HCT116 (cell line): ENCODE measurements around the gene RPH3AL. TPM values are rescaled to one million over a fixed set of nuclear protein-coding genes. Genes with fewer than 3 reads are reported as not detected.

ENCODE experiments used
- ATAC-seq: fragments of 200-7000 bp; cut with Tn5 transposase; 2 replicates; pipeline ENCODE4 v1.9.1; 2020; ENCODE audit warnings: mild to moderate bottlenecking, moderate library complexity
- BruUV-seq: library from RNA; stranded (reverse); fragments of 400-500 nt; replicated peaks from 2 replicates; lab custom pipeline; 2021; lab: Mats Ljungman, UMichigan
- CTCF ChIA-PET: fragments of 300-600 bp; sonication (Branson Sonifier 250); formaldehyde crosslinking; loops from one replicate; lab custom pipeline; 2021; ENCODE audit warnings: antibody characterized with exemption; lab: Charles Lee
- POLR2A ChIA-PET: fragments of 300-600, 350-600 bp; sonication (Branson Sonifier 250); formaldehyde crosslinking; loops from one replicate; lab custom pipeline; 2021; ENCODE audit warnings: antibody characterized with exemption; lab: Charles Lee
- RAD21 ChIA-PET, 2 experiments: fragments of 300-600 bp; sonication (Branson Sonifier 250); formaldehyde crosslinking; loops; one replicate each; lab custom pipeline; 2023; ENCODE audit warnings: low total read pairs in 2 of 2; ENCODE audit not compliant: uncharacterized antibody in 2 of 2, unreplicated experiment in 2 of 2, low non-redundant PET in 1 of 2; lab: Charles Lee
- DNase-seq: peaks from one replicate; pipeline ENCODE4 v3.0.0-alpha.2; 2010; ENCODE audit warnings: low read depth, low spot score
- H2AFZ ChIP-seq: fragments of 200-600 bp; shearing (Covaris generic), sonication (generic); 2 replicates; pipeline ENCODE4 v1.6.1; 2017; ENCODE audit warnings: low read depth, mixed run types, mixed read lengths, antibody characterized with exemption, low read length; ENCODE audit not compliant: poor library complexity, severe bottlenecking
- H3K27ac ChIP-seq: 2 replicates; pipeline ENCODE4 v1.5.1; 2012; ENCODE audit warnings: low read depth, low read length
- H3K27me3 ChIP-seq: fragments of 200-600 bp; sonication (generic); 2 replicates; pipeline ENCODE4 v1.6.1; 2016; ENCODE audit warnings: mixed run types, low read length, mixed read lengths; ENCODE audit not compliant: insufficient read depth
- H3K36me3 ChIP-seq, 2 experiments: fragments of 200-500 bp in 1 of 2; fragments of 200-600 bp in 1 of 2; sonication (Bioruptor generic) in 1 of 2; sonication (generic) in 1 of 2; 2 replicates each; pipeline versions ENCODE4 v1.5.1 to v1.6.1; 2014 to 2016; ENCODE audit warnings: low read length in 2 of 2, inconsistent platforms in 1 of 2, mixed read lengths in 1 of 2, mixed run types in 1 of 2; ENCODE audit not compliant: insufficient read depth in 2 of 2, control insufficient read depth in 1 of 2
- H3K4me1 ChIP-seq, 2 experiments: fragments of 200-600 bp in 1 of 2; sonication (generic) in 1 of 2; 2 replicates each; pipeline versions ENCODE4 v1.5.1 to v1.6.1; 2012 to 2017; ENCODE audit warnings: low read length in 2 of 2, inconsistent platforms in 1 of 2, mild to moderate bottlenecking in 1 of 2, mixed read lengths in 1 of 2, mixed run types in 1 of 2, moderate library complexity in 1 of 2; ENCODE audit not compliant: insufficient read depth in 2 of 2, control insufficient read depth in 1 of 2
- H3K4me2 ChIP-seq: fragments of 200-600 bp; sonication (generic); 2 replicates; pipeline ENCODE4 v1.6.1; 2017; ENCODE audit warnings: mixed run types, low read length, mixed read lengths
- H3K4me3 ChIP-seq, 2 experiments: fragments of 200-600 bp in 1 of 2; sonication (generic) in 1 of 2; replicated peaks in 1 of 2; 2 replicates each; pipeline ENCODE4 v1.5.1; 2011 to 2016; ENCODE audit warnings: low read length in 2 of 2, control low read depth in 1 of 2, low read depth in 1 of 2, mild to moderate bottlenecking in 1 of 2, mixed read lengths in 1 of 2, mixed run types in 1 of 2
- H3K79me2 ChIP-seq: fragments of 200-600 bp; sonication (generic); 2 replicates; pipeline ENCODE4 v1.6.1; 2017; ENCODE audit warnings: mild to moderate bottlenecking, mixed run types, low read length, moderate library complexity, mixed read lengths; ENCODE audit not compliant: insufficient read depth
- H3K9ac ChIP-seq: fragments of 200-600 bp; sonication (generic); 2 replicates; pipeline ENCODE4 v1.6.1; 2016; ENCODE audit warnings: low read length, mixed read lengths
- H3K9me2 ChIP-seq: fragments of 200-600 bp; sonication (generic), shearing (Covaris generic); 2 replicates; pipeline ENCODE4 v1.6.1; 2017; ENCODE audit warnings: mixed run types, mild to moderate bottlenecking, moderate library complexity; ENCODE audit not compliant: insufficient read depth
- H3K9me3 ChIP-seq, 2 experiments: fragments of 200-500 bp in 1 of 2; fragments of 200-600 bp in 1 of 2; sonication (Bioruptor generic) in 1 of 2; sonication (generic) in 1 of 2; 2 replicates each; pipeline ENCODE4 v1.6.1; 2014 to 2017; ENCODE audit warnings: low read length in 2 of 2, mixed read lengths in 2 of 2, inconsistent platforms in 1 of 2, low read depth in 1 of 2, mild to moderate bottlenecking in 1 of 2, mixed run types in 1 of 2, moderate library complexity in 1 of 2; ENCODE audit not compliant: control insufficient read depth in 1 of 2, insufficient read depth in 1 of 2
- H4K20me1 ChIP-seq: fragments of 200-600 bp; sonication (generic), shearing (Covaris generic); 2 replicates; pipeline ENCODE4 v1.6.1; 2017; ENCODE audit warnings: mixed run types, mild to moderate bottlenecking, moderate library complexity; ENCODE audit not compliant: insufficient read depth
- CBX3 ChIP-seq: IDR thresholded peaks from 2 replicates; pipeline ENCODE4 v1.6.1; 2012; ENCODE audit warnings: low read depth
- CTCF ChIP-seq, 3 experiments: fragments of 200-600 bp in 1 of 3; sonication (generic) in 1 of 3; IDR thresholded peaks in 2 of 3; conservative IDR thresholded peaks in 1 of 3; 2 replicates each; pipeline ENCODE4 v1.5.1; 2012 to 2017; ENCODE audit warnings: low read depth in 2 of 3, low read length in 2 of 3, antibody characterized with exemption in 1 of 3, borderline replicate concordance in 1 of 3, control low read depth in 1 of 3, mild to moderate bottlenecking in 1 of 3, mixed read lengths in 1 of 3, mixed run types in 1 of 3, moderate library complexity in 1 of 3; ENCODE audit not compliant: insufficient read depth in 1 of 3
- EGR1 ChIP-seq: IDR thresholded peaks from 2 replicates; pipeline ENCODE4 v1.6.1; 2012; ENCODE audit warnings: low read depth
- EZH2phosphoT487 ChIP-seq: fragments of 200-600 bp; IDR thresholded peaks from 2 replicates; pipeline ENCODE4 v1.6.1; 2018; ENCODE audit warnings: antibody characterized with exemption, borderline replicate concordance
- POLR2A ChIP-seq: IDR thresholded peaks from 2 replicates; pipeline ENCODE4 v1.7.0; 2011; ENCODE audit warnings: borderline replicate concordance; ENCODE audit not compliant: insufficient read depth, insufficient read length; ENCODE audit errors: extremely low read depth
- REST ChIP-seq: IDR thresholded peaks from 2 replicates; pipeline ENCODE4 v1.6.1; 2012; ENCODE audit warnings: low read depth
- SIN3A ChIP-seq: IDR thresholded peaks from 2 replicates; pipeline ENCODE4 v1.6.1; 2012; ENCODE audit warnings: low read depth
- TCF7L2 ChIP-seq: IDR thresholded peaks from 2 replicates; pipeline ENCODE4 v1.7.0; 2011; ENCODE audit warnings: borderline replicate concordance, inconsistent platforms; ENCODE audit not compliant: insufficient read depth, insufficient read length; ENCODE audit errors: extremely low read depth
- YY1 ChIP-seq: IDR thresholded peaks from 2 replicates; pipeline ENCODE4 v1.6.1; 2011; ENCODE audit warnings: low read length, low read depth, moderate library complexity, mild to moderate bottlenecking; ENCODE audit not compliant: insufficient replicate concordance; ENCODE audit errors: extremely low read depth
- ZNF274 ChIP-seq: fragments of 200-500 bp; sonication (Bioruptor generic); IDR thresholded peaks from 2 replicates; pipeline ENCODE4 v1.6.1; 2014; ENCODE audit warnings: mild to moderate bottlenecking, low read depth, low read length, inconsistent platforms
- intact Hi-C: fragments of 100-400 bp; cut with micrococcal nuclease; formaldehyde crosslinking; loops from 2 replicates; pipeline ENCODE4 v1.10.0; 2022
- total RNA-seq: library from RNA; stranded (reverse); gene quantifications from one replicate; pipeline ENCODE4 v1.2.1, GENCODE V29; 2021; ENCODE audit not compliant: unreplicated experiment

RPH3AL gene
- total RNA-seq, 1 experiment from 2014 or later, result 17.0 TPM

GRCh38 chr17:296906-297690 lies 55.5 kb downstream of the RPH3AL start:
- no TSS peak for BruUV-seq
- H3K27me3 ChIP-seq, result no peaks in the 10 kb centered on the region
- DNase-seq, result no peak
- no peak overlapping the region for H3K9ac ChIP-seq
- no peak overlapping the region for H3K4me2 ChIP-seq
- H3K9me3 ChIP-seq, result no peaks in the 10 kb centered on the region
- no peaks in the 10 kb centered on the region for H3K36me3 ChIP-seq
- ChIA-PET CTCF (no interaction called here), POLR2A (no interaction called here)
- ATAC-seq, result no peak
- H3K4me3 ChIP-seq, result no peak overlapping the region
- no peak for TF ChIP-seq SIN3A
- no peak for TF ChIP-seq YY1
- TF ChIP-seq EZH2phosphoT487, result no peak
- no peak for TF ChIP-seq REST
- no peak for TF ChIP-seq ZNF274
- TF ChIP-seq EGR1, result no peak
- TF ChIP-seq CBX3, result no peak
- no peak for TF ChIP-seq TCF7L2
- no peak for TF ChIP-seq CTCF (IDR thresholded peaks at IDR 0.05 in 2 of 3, conservative IDR thresholded peaks at IDR 0.05 in 1 of 3; ENCODE audit: borderline replicate concordance in 1 of 3, insufficient read depth in 1 of 3, low read depth in 2 of 3, low read length in 2 of 3)
- no peak for TF ChIP-seq POLR2A
- TF ChIP-seq, all 23 proteins: peak for 0
- no peaks in the 10 kb centered on the region for H3K4me1 ChIP-seq
- no peaks in the 10 kb centered on the region for H3K9me2 ChIP-seq
- intact Hi-C loops, result no loop called here
- H3K79me2 ChIP-seq, result no peaks in the 10 kb centered on the region
- H4K20me1 ChIP-seq, result no peaks in the 10 kb centered on the region
- no peak overlapping the region for H3K27ac ChIP-seq
- RAD21 ChIA-PET, result no interaction called here
- H2AFZ ChIP-seq, result no peak overlapping the region
